ENCODE results near the gene HNF1A.
"Not testable (repeated sequence)": the region's sequence is repeated elsewhere in the genome, so short reads cannot be mapped to it uniquely, and the experiment has no call there.

The HNF1A gene

DNA sequence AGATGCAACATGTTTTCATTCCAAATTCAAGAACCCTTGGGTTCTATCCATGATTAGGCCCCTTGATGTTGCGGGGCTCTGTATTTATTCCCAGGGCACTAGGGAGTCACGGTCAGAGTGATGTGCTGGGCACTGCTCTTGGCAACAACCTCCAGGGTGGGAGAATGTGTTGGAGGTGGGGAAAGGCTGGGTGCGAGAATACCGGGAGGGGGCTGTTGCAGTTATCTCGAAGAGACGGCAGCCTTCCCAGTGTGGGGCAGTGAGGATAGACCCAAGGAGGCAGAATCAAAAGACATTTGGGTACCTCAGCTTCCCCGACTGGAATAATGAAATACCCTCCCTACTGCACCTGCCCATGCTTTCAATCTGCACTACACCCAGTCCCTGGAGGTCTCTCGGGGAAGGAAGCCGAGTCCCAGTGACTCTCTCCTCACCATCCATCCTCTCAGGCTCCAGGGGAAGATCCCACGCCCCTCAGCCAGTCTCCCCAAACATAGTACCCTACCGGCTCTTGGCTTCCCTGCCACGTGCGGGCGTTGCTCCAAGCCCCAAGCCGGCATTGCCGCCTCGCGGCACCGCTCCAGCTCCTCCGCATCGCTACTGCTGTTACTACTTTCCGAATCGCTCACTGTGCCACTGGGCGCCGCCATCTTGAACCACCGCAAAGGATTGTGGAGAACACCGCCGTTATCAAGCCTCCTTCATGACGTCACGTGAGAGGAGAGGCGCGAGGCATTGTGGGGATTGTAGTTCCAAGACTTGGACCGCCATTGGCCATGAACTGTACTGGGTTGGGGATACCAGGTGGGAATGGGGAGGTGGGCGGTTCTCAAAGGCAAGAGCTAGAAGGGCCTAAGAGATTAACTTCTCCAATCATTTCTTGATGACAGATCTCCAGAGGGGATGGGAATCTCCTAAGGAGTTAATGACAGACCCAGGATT, 37.8 kb downstream of the HNF1A start, which contains the start of gene C12orf43:
Gene C12orf43, minus strand, starts transcription at position 663 of the 942 bp plus-strand sequence. Its CDS starts 13 bp downstream, at position 650.
- peak; percentile 88 for DNase-seq

GRCh38 chr12:121017966-121018491, 39.7 kb downstream of the HNF1A start:
- DNase-seq = no peak

- no peak for DNase-seq
These were observed 40.7 kb downstream of the HNF1A start for GRCh38 chr12:121018860-121019617.

DNA sequence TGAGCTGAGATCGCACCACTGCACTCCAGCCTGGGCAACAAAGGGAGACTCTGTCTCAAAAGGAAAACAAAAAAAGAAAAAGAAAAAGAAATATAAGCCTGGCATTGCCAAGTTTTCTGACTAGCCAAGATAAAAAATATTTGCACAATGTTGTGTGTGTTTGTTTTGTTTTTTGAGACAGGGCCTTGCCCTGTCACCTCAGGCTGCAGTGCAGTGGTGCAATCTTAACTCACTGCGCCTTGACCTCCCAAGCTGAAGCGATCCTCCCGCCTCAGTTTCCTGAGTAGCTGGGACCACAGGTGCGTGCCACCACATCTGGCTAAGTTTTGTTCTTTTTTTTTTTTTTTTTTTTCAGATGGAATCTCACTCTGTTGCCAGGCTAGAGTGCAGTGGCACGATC, 43.4 kb downstream of the HNF1A start:
- DNase-seq = no peak

- DNase-seq = no peak
These were observed 44.4 kb downstream of the HNF1A start for GRCh38 chr12:121022713-121023112.

GRCh38 chr12:121023799-121024198, 45.5 kb downstream of the HNF1A start:
- DNase-seq = no peak

GRCh38 chr12:121025442-121026226, 47.3 kb downstream of the HNF1A start:
- no peak for DNase-seq

DNA sequence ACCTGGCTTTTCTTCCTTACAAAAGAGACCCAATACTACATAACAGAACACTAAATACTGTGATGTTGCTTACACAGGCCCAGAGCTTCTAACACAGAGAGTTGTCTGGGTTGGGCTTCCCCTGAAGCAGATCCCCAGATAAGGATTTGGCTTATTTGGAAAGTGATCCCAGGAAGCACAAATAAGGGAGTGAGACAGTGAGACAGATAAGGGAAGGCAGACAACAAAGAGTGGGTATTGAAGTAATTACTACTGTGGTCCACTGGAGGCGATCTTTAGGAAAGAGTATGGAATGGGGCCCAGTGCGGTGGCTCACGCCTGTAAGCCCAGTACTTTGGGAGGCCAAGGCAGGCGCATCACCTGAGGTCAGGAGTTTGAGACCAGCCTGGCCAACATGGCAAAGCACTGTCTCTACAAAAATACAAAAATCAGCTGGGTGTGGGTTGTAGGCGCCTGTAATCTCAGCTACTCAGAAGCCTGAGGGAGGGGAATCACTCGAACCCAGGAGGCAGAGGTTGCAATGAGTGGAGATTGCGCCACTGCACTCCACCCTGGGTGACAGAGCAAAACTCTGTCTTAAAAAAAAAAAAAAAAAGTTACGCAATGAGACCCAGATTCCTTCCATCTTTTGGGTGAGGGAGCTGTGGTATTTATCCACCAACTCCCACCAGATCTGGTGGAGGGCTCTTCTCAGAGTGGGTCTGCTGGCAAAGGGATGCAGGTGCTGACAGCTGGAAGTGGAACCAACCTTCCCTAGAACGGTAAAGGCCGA, 48.1 kb downstream of the HNF1A start:
- no peak for DNase-seq

GRCh38 chr12:121030576-121031212, 52.4 kb downstream of the HNF1A start:
- no peak for DNase-seq

- DNase-seq = peak; percentile 41
These were observed 55.4 kb downstream of the HNF1A start for GRCh38 chr12:121033625-121034349.

DNA sequence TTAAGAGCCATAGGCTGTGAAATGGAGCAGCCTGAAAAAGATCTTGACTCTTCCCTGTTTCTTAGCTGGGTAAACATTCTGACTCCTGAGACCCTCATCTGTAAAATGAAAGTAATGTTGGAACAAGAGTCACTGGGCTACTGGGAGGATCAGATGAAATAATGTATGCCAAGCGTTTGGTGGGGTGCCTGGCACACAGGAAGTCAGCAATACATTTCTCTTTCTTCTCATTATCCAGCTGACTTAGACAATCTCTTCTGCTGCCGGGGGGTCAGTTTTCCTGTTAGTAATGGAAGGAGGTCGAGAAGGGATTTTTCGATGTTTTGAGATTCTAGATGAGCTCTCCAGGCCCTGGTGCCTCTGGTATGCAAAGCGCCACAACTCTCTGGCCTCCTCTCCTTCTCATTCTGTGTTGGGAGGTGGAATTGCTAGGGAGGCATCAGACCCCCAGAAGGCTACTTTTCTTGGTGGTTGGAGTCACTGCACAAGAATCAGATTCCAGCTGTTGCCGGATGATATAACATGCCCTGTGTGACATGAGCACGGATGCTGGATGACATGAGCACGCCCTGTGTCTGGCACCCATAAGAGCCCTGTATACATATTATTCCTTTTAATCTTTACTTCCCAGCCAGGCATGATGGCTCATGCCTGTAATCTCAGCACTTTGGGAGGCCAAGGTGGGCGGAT, 56.4 kb downstream of the HNF1A start:
- DNase-seq = no peak

DNA sequence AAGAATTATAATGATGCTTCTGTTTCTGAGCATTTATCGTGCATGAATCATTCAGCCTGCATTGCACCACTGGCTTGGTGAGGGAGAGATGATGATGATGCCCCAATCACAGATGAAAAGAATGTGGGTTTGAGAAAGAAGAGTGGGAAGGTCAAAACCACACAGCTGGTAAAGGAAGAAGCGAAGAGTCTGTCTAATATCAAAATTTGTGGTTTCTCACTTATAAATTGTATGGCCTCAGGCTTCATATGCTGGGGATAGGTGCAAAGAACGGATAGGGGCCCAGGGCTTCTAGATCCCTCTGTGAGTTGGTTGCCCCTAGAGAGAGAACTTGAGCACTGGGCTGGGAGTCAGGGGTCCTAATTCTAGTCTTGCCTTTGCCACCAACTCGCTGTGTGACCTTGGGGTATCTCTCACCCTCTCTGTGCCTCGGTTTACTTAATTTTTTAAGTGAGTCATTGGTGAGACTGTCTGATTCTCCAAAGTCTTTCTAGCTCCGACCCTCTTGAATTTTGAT, 58.5 kb downstream of the HNF1A start:
- DNase-seq = no peak

- peak; percentile 83 for DNase-seq
These were observed 60.7 kb downstream of the HNF1A start, which contains the start of gene OASL for GRCh38 chr12:121038861-121039668. TSS of gene OASL (minus strand) at chr12:121039246. CDS start at chr12:121038971, 275 bp downstream.

- DNase-seq = no peak
These were observed 64.7 kb downstream of the HNF1A start for GRCh38 chr12:121043067-121043466.

GRCh38 chr12:121047400-121047799, 69.1 kb downstream of the HNF1A start:
- DNase-seq = not testable (repeated sequence)

DNA sequence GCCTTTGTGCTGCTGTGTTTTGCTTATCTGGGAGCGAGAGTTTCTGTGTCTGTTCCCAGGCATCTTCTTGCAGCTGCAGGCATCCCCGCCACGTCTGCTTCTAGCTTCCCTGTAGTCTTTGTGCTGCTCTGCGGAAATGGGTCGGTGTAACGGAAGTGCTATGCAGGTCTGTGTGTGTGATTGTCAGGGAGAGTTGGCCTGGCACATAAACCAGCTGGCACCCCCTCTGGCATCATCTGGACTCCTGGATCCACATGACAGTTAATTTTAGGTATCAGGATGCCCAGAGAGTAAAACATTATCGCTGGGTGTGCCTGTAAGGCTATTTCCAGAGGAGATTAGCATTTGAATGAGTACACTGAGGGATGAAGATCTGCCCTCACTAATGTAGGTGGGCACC, 70.1 kb downstream of the HNF1A start:
- DNase-seq = no peak

DNA sequence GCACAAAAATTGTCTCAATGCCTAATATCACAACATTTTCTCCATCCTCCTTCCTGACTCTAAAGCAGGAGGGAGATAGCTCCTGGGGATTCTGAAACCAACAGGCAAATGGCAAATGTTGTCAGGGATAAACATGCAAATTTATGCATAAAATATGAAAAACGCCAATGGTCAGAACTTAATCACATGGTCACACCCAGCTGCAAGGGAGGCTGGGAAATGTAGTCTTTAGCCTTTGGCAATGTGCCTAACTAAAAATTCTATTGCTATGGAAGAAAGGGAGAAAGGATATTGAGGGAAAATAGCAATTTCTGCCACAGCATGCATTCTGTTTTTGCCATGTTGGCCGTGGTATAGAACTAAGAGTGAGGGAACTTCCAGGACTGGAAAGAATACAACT, 72.4 kb downstream of the HNF1A start:
- no peak for DNase-seq
